ENCODE results near the gene PEBP1. TPM values are rescaled to one million over a fixed set of nuclear protein-coding genes. Genes with fewer than 3 reads are reported as not detected.

The PEBP1 gene
- total RNA-seq, 1 experiment from 2014 or later: 134 TPM

- Mint-ChIP-seq H3K27me3 (ENCODE audit: insufficient read depth, unreplicated experiment) (no peaks in the 10 kb centered on the region), H3K4me1 (ENCODE audit: low read depth, unreplicated experiment) (no peaks in the 10 kb centered on the region)
- POLR2A ChIA-PET: interaction anchor here (0.6 to 2.1 kb wide), 5 partner anchors 17 to 42 kb away, joined by 3 to 6 read pairs (median 3); partner anchors contain the start of gene PEBP1
Measured at GRCh38 chr12:118103601-118104382, 32.1 kb upstream of the PEBP1 start, which contains the start of gene VSIG10. Gene VSIG10 (minus strand): TSS chr12:118104011. CDS start chr12:118103671, 340 bp downstream.

DNA sequence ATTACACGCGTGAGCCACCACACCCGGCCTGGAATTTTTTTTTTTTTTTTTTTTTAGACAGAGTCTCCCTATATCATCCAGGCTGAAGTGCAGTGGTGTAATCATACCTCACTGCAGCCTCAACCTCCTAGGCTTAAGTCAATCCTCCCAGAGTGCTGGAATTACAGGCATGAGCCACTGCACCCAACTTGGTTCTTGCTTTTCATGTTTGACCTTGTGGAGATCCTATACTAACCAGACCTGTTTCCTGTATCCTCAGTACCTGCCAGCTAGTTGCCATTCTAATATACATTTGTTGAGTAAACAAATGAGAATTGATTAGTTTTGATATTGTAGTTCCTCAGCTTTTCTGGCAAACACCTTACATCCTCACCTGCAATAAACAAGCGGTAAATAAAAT is 28.9 kb upstream of the PEBP1 start:
- H3K9me3 ChIP-seq: no peaks in the 10 kb centered on the region
- intact Hi-C loops (cut with micrococcal nuclease; ENCODE audit: unreplicated experiment): no loop called here
- Mint-ChIP-seq H3K9me3 (ENCODE audit: unreplicated experiment) (no peaks in the 10 kb centered on the region), H3K27ac (ENCODE audit: unreplicated experiment) (no peak overlapping the region), H3K27me3 (ENCODE audit: insufficient read depth, unreplicated experiment) (no peaks in the 10 kb centered on the region), H3K36me3 (ENCODE audit: insufficient read depth, unreplicated experiment) (no peaks in the 10 kb centered on the region), H3K4me3 (ENCODE audit: unreplicated experiment) (no peak overlapping the region), H3K4me1 (ENCODE audit: low read depth, unreplicated experiment) (no peaks in the 10 kb centered on the region)
- CTCF ChIA-PET: no interaction called here
- TF ChIP-seq, protein P1, sequence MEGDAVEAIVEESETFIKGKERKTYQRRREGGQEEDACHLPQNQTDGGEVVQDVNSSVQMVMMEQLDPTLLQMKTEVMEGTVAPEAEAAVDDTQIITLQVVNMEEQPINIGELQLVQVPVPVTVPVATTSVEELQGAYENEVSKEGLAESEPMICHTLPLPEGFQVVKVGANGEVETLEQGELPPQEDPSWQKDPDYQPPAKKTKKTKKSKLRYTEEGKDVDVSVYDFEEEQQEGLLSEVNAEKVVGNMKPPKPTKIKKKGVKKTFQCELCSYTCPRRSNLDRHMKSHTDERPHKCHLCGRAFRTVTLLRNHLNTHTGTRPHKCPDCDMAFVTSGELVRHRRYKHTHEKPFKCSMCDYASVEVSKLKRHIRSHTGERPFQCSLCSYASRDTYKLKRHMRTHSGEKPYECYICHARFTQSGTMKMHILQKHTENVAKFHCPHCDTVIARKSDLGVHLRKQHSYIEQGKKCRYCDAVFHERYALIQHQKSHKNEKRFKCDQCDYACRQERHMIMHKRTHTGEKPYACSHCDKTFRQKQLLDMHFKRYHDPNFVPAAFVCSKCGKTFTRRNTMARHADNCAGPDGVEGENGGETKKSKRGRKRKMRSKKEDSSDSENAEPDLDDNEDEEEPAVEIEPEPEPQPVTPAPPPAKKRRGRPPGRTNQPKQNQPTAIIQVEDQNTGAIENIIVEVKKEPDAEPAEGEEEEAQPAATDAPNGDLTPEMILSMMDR (IDR thresholded peaks at IDR 0.05; ENCODE audit: insufficient read depth in 1 of 2, low read depth in 1 of 2, low read length in 1 of 2, severe bottlenecking in 1 of 2, unreplicated experiment in 1 of 2): no peak
- POLR2A ChIA-PET: no interaction called here
- H3K4me1 ChIP-seq: peaks cover 20% of the 10 kb centered on the region
- no peak overlapping the region for H3K4me3 ChIP-seq (ENCODE audit: low read depth, low read length)
- no peak for DNase-seq
- BruUV-seq (replicated peaks): no TSS peak
- no peaks in the 10 kb centered on the region for H3K27me3 ChIP-seq (replicated peaks; ENCODE audit: control insufficient read depth, insufficient read depth, low read length)
- no peaks in the 10 kb centered on the region for H3K36me3 ChIP-seq (ENCODE audit: control insufficient read depth, insufficient read depth, low read length)

More at GRCh38 chr12:118103601-118104382, 32.1 kb upstream of the PEBP1 start, which contains the start of gene VSIG10:
- no peaks in the 10 kb centered on the region for H3K36me3 ChIP-seq (ENCODE audit: control insufficient read depth, insufficient read depth, low read length)
- no TSS peak for BruUV-seq (replicated peaks)
- Mint-ChIP-seq H3K27ac (ENCODE audit: unreplicated experiment) (peak within 1 kb of the TSS; percentile 77), H3K36me3 (ENCODE audit: insufficient read depth, unreplicated experiment) (no peaks in the 10 kb centered on the region), H3K9me3 (ENCODE audit: unreplicated experiment) (no peaks in the 10 kb centered on the region), H3K4me3 (ENCODE audit: unreplicated experiment) (peak within 1 kb of the TSS; percentile 83)
- peaks cover 32% of the 10 kb centered on the region for H3K4me1 ChIP-seq
- TF ChIP-seq, protein P1 (IDR thresholded peaks at IDR 0.05; ENCODE audit: insufficient read depth in 1 of 2, low read depth in 1 of 2, low read length in 1 of 2, severe bottlenecking in 1 of 2, unreplicated experiment in 1 of 2): no peak
- intact Hi-C loops (cut with micrococcal nuclease; ENCODE audit: unreplicated experiment): loop anchor here (2.0 kb wide), 1 partner anchor 41 kb away; no protein-coding TSS in a partner anchor
- H3K27me3 ChIP-seq (replicated peaks; ENCODE audit: control insufficient read depth, insufficient read depth, low read length): no peaks in the 10 kb centered on the region
- CTCF ChIA-PET: interaction anchor here (0.6 to 1.8 kb wide), 2 partner anchors 17 to 49 kb away, joined by 3 to 5 read pairs; no protein-coding TSS in a partner anchor
- peak within 1 kb of the TSS; percentile 93 for H3K4me3 ChIP-seq (ENCODE audit: low read depth, low read length)
- DNase-seq: peak; percentile 82 to 86
- H3K9me3 ChIP-seq: no peaks in the 10 kb centered on the region

GRCh38 chr12:118107694-118108093 is 28.2 kb upstream of the PEBP1 start:
- Mint-ChIP-seq H3K36me3 (ENCODE audit: insufficient read depth, unreplicated experiment) (no peaks in the 10 kb centered on the region), H3K4me3 (ENCODE audit: unreplicated experiment) (no peak overlapping the region), H3K9me3 (ENCODE audit: unreplicated experiment) (no peaks in the 10 kb centered on the region), H3K27ac (ENCODE audit: unreplicated experiment) (no peak overlapping the region), H3K4me1 (ENCODE audit: low read depth, unreplicated experiment) (no peaks in the 10 kb centered on the region), H3K27me3 (ENCODE audit: insufficient read depth, unreplicated experiment) (no peaks in the 10 kb centered on the region)
- no TSS peak for BruUV-seq (replicated peaks)
- intact Hi-C loops (cut with micrococcal nuclease; ENCODE audit: unreplicated experiment): no loop called here
- no peaks in the 10 kb centered on the region for H3K9me3 ChIP-seq
- CTCF ChIA-PET: no interaction called here
- no peaks in the 10 kb centered on the region for H3K27me3 ChIP-seq (replicated peaks; ENCODE audit: control insufficient read depth, insufficient read depth, low read length)
- no peak overlapping the region for H3K4me3 ChIP-seq (ENCODE audit: low read depth, low read length)
- no peak for DNase-seq
- POLR2A ChIA-PET: no interaction called here
- peaks cover 13% of the 10 kb centered on the region for H3K4me1 ChIP-seq
- TF ChIP-seq, protein P1 (IDR thresholded peaks at IDR 0.05; ENCODE audit: insufficient read depth in 1 of 2, low read depth in 1 of 2, low read length in 1 of 2, severe bottlenecking in 1 of 2, unreplicated experiment in 1 of 2): no peak
- no peaks in the 10 kb centered on the region for H3K36me3 ChIP-seq (ENCODE audit: control insufficient read depth, insufficient read depth, low read length)
